ENCODE data around the gene TRAK2. TPM values are rescaled to one million over a fixed set of nuclear protein-coding genes. Genes with fewer than 3 reads are reported as not detected.
"Not testable (repeated sequence)": the region's sequence is repeated elsewhere in the genome, so short reads cannot be mapped to it uniquely, and the experiment has no call there.

TRAK2 gene
- total RNA-seq, 1 experiment from 2014 or later = 59.1 TPM

GRCh38 chr2:201452922-201453643 lies 1.8 kb upstream of the TRAK2 start:
- DNase-seq (ENCODE audit: low read depth, low spot score) = no peak
- in situ Hi-C loops (cut with HindIII; ENCODE audit: low pct_unique_long_range_greater_than_20kb, low sequenced_read_pairs) = no loop called here

GRCh38 chr2:201452058-201452921 lies 1.0 kb upstream of the TRAK2 start:
- no peak for DNase-seq (ENCODE audit: low read depth, low spot score)
- in situ Hi-C loops (cut with HindIII; ENCODE audit: low pct_unique_long_range_greater_than_20kb, low sequenced_read_pairs) = no loop called here

- in situ Hi-C loops (cut with HindIII; ENCODE audit: low pct_unique_long_range_greater_than_20kb, low sequenced_read_pairs) = no loop called here
- DNase-seq (ENCODE audit: low read depth, low spot score) = peak; percentile 18
Measured at GRCh38 chr2:201450954-201451291, 335 bp downstream of the TRAK2 start.

GRCh38 chr2:201448701-201449100 lies 2.6 kb downstream of the TRAK2 start:
- in situ Hi-C loops (cut with HindIII; ENCODE audit: low pct_unique_long_range_greater_than_20kb, low sequenced_read_pairs) = no loop called here
- DNase-seq (ENCODE audit: low read depth, low spot score) = no peak

GRCh38 chr2:201448061-201448460 lies 3.2 kb downstream of the TRAK2 start:
- DNase-seq (ENCODE audit: low read depth, low spot score) = no peak
- in situ Hi-C loops (cut with HindIII; ENCODE audit: low pct_unique_long_range_greater_than_20kb, low sequenced_read_pairs) = no loop called here

- DNase-seq (ENCODE audit: low read depth, low spot score) = no peak
- in situ Hi-C loops (cut with HindIII; ENCODE audit: low pct_unique_long_range_greater_than_20kb, low sequenced_read_pairs) = no loop called here
Measured at GRCh38 chr2:201447086-201447485, 4.2 kb downstream of the TRAK2 start.

- no peak for DNase-seq (ENCODE audit: low read depth, low spot score)
- in situ Hi-C loops (cut with HindIII; ENCODE audit: low pct_unique_long_range_greater_than_20kb, low sequenced_read_pairs) = no loop called here
Measured at GRCh38 chr2:201444746-201445465, 6.4 kb downstream of the TRAK2 start.

- in situ Hi-C loops (cut with HindIII; ENCODE audit: low pct_unique_long_range_greater_than_20kb, low sequenced_read_pairs) = no loop called here
- DNase-seq (ENCODE audit: low read depth, low spot score) = no peak
Measured at GRCh38 chr2:201441409-201441808, 9.8 kb downstream of the TRAK2 start.

- in situ Hi-C loops (cut with HindIII; ENCODE audit: low pct_unique_long_range_greater_than_20kb, low sequenced_read_pairs) = no loop called here
- no peak for DNase-seq (ENCODE audit: low read depth, low spot score)
Measured at GRCh38 chr2:201440182-201440581, 11.1 kb downstream of the TRAK2 start.

- in situ Hi-C loops (cut with HindIII; ENCODE audit: low pct_unique_long_range_greater_than_20kb, low sequenced_read_pairs); DNase-seq (ENCODE audit: low read depth, low spot score): not testable (repeated sequence)
Measured at GRCh38 chr2:201439336-201439922, 11.8 kb downstream of the TRAK2 start.

GRCh38 chr2:201436141-201436540 lies 15.1 kb downstream of the TRAK2 start:
- DNase-seq (ENCODE audit: low read depth, low spot score) = no peak
- in situ Hi-C loops (cut with HindIII; ENCODE audit: low pct_unique_long_range_greater_than_20kb, low sequenced_read_pairs) = no loop called here

- no peak for DNase-seq (ENCODE audit: low read depth, low spot score)
- in situ Hi-C loops (cut with HindIII; ENCODE audit: low pct_unique_long_range_greater_than_20kb, low sequenced_read_pairs) = no loop called here
Measured at GRCh38 chr2:201433394-201433995, 17.8 kb downstream of the TRAK2 start.

- in situ Hi-C loops (cut with HindIII; ENCODE audit: low pct_unique_long_range_greater_than_20kb, low sequenced_read_pairs) = no loop called here
- DNase-seq (ENCODE audit: low read depth, low spot score) = no peak
Measured at GRCh38 chr2:201432621-201433393, 18.5 kb downstream of the TRAK2 start.

GRCh38 chr2:201432038-201432620 lies 19.1 kb downstream of the TRAK2 start:
- in situ Hi-C loops (cut with HindIII; ENCODE audit: low pct_unique_long_range_greater_than_20kb, low sequenced_read_pairs) = no loop called here
- no peak for DNase-seq (ENCODE audit: low read depth, low spot score)

- no peak for DNase-seq (ENCODE audit: low read depth, low spot score)
Measured at GRCh38 chr2:201430839-201431238, 20.4 kb downstream of the TRAK2 start.

GRCh38 chr2:201430322-201430721 lies 20.9 kb downstream of the TRAK2 start:
- DNase-seq (ENCODE audit: low read depth, low spot score); in situ Hi-C loops (cut with HindIII; ENCODE audit: low pct_unique_long_range_greater_than_20kb, low sequenced_read_pairs): not testable (repeated sequence)

More at GRCh38 chr2:201430839-201431238, 20.4 kb downstream of the TRAK2 start:
- in situ Hi-C loops (cut with HindIII; ENCODE audit: low pct_unique_long_range_greater_than_20kb, low sequenced_read_pairs) = no loop called here

GRCh38 chr2:201429835-201430234 lies 21.4 kb downstream of the TRAK2 start:
- DNase-seq (ENCODE audit: low read depth, low spot score); in situ Hi-C loops (cut with HindIII; ENCODE audit: low pct_unique_long_range_greater_than_20kb, low sequenced_read_pairs): not testable (repeated sequence)
